ENCODE results near the gene ECD.
A peak's percentile ranks its signal among the peaks of the same experiment; 100 is the strongest.

ECD gene

DNA sequence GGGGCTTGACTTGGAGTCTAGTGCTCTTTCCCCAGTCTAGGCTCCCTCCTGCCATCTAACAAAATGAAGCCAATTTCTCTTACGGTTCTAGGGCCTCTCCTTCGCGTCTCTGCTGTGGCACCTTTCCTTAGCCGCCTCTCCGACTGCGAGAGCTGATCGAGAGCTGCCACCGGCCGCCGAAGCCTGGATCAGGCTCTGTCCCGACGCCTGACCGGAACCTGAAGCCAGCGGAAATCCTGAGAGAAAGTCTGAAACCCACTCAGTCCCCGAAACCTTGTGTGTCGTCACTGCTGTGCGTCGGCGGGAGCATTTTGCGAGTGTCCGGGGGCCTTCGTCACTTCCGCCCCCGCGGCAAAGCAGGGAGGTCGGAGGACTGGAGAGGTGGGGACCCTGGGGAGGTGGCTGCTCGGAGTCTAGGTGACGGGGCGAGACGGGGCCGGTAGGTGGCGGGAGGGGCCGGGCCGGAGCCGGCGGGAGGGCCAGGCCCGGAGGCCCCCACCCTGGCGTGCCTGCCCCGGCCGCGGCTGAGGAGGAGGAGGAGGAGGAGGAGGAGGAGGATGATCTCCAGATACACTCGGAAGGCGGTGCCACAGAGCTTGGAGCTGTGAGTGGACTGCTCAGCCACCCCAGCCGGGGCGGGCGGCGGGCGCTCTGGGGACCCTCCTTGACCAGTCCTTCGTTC lies at the start of gene ECD, which contains the start of gene FAM149B1:
Gene ECD (minus strand): TSS at position 226 of the 682 bp plus-strand sequence. CDS start 4,071 bp downstream, outside the sequence.
Gene FAM149B1 (plus strand): TSS at position 337 of the 682 bp plus-strand sequence. CDS start 221 bp downstream, at position 558.
- Mint-ChIP-seq H3K36me3 (ENCODE audit: low read depth) (peaks cover 34% of the 10 kb centered on the region), H3K4me3 (peak within 1 kb of the TSS; percentile 99), H3K27ac (peak within 1 kb of the TSS; percentile 99), H3K27me3 (no peaks in the 10 kb centered on the region), H3K4me1 (ENCODE audit: low read depth) (peaks cover 40% of the 10 kb centered on the region), H3K9me3 (no peaks in the 10 kb centered on the region)

DNA sequence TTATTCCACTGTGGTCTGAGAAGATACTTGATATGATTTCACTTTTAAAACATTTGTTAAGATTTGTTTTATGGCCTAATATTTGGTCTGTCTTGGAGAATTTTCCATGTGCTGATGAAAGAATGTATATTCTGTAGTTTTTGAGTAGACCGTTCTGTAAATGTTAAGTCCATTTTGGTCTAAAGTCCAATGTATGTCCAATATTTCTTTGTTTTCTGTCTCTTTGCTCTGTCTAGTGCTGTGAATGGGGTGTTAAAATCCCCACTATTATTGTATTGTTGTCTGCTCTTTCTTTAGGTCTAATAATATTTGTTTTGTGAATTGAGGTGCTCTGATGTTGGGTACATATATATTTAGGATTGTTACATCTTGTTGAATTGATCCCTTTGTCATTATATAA lies 47.9 kb upstream of the ECD start:
- Mint-ChIP-seq H3K36me3 (ENCODE audit: low read depth) (peaks cover 43% of the 10 kb centered on the region), H3K4me3 (no peak overlapping the region), H3K27me3 (no peaks in the 10 kb centered on the region), H3K9me3 (no peaks in the 10 kb centered on the region), H3K27ac (no peak overlapping the region), H3K4me1 (ENCODE audit: low read depth) (no peaks in the 10 kb centered on the region)

DNA sequence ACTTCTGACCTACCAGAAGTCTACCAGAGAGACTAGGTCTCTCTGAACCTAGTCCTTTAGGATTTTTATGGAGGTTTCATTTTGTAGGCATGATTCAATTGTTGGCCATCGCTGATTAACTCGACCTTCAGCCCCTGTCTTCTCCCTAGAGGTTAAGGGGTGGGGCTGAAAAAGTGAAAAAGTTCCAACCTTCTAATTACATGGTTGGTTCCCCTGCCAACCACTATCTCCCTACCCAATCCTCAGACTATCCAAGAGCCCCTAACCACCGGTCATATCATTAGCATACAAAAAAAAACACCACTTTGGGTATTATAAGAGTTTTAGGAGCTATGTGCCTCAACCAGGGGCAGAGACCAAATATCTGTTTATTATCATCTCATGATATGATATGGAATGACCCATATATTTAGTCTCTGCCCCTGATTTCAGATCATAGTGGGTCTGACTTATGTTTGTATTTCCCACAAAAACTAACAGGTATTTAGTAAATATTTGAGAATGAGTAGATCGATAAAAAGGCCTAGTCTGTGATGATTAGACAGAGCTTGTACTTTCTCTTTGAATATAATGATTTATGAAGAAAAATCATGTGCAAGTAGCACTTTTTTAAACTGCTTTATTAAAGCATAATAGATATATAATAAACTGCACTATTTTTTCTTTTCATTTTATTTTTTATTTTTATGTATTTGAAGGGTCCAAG lies 43.5 kb upstream of the ECD start:
- Mint-ChIP-seq H3K27ac (no peak overlapping the region), H3K27me3 (no peaks in the 10 kb centered on the region), H3K4me3 (no peak overlapping the region), H3K4me1 (ENCODE audit: low read depth) (no peaks in the 10 kb centered on the region), H3K9me3 (no peaks in the 10 kb centered on the region), H3K36me3 (ENCODE audit: low read depth) (peaks cover 35% of the 10 kb centered on the region)

DNA sequence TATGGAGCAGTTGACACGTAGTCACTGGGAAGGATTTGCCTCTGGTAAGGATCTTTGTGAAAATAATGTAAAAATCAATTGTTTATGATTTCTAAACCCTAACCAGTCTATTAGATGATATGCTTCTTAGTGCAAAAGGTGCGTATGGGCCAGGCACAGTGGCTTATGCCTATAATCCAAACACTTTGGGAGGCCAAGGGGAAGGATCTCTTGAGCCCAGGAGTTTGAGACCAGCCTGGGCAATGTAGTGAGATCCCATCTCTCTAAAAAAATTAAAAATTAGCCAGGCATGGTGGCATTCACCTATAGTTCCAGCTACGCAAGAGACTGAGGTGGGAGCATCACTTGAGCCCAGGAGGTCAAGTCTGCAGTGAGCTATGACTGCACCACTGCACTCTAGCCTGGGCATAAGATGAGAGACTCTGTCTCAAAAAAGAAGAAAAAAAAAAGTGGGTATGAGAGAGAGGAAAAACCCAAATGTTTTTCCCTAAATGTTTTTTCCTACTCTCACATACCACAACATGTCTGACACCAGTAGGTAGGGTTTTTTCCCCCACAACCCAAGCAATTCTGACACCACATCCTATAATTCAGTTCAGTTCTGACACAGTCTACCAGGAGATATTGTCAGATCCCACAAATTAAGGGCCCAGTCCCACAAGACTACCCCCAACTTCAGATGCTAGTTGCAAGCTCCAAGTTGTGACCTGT lies 42.7 kb upstream of the ECD start:
- peaks cover 5% of the 10 kb centered on the region for H3K9me3 Mint-ChIP-seq
- no peaks in the 10 kb centered on the region for H3K27me3 Mint-ChIP-seq
- H3K36me3 Mint-ChIP-seq (ENCODE audit: low read depth): peaks cover 34% of the 10 kb centered on the region
- no peak overlapping the region for H3K27ac Mint-ChIP-seq
- no peaks in the 10 kb centered on the region for H3K4me1 Mint-ChIP-seq (ENCODE audit: low read depth)
- no peak overlapping the region for H3K4me3 Mint-ChIP-seq

DNA sequence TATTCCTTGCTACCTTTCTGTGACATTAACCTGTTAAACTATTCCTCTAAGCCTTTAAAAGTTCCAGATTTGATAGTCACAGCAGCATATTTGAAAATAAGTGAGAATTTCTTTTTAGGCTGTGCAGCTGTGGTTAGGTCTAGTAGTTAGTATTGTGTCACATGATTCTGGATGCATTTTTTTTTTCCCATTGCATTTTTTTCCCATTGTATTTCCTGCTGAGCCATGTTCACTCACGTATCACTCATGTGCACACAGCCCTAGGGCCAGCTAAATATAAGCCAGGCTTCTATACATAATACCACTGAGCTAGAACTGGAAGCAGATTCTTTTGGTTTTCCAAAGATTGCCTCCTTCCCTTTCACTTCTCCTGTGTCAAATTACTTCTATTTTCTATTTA lies 41.9 kb upstream of the ECD start:
- Mint-ChIP-seq H3K27me3 (no peaks in the 10 kb centered on the region), H3K36me3 (ENCODE audit: low read depth) (peaks cover 32% of the 10 kb centered on the region), H3K4me3 (no peak overlapping the region), H3K4me1 (ENCODE audit: low read depth) (no peaks in the 10 kb centered on the region), H3K9me3 (peaks cover 5% of the 10 kb centered on the region), H3K27ac (no peak overlapping the region)

DNA sequence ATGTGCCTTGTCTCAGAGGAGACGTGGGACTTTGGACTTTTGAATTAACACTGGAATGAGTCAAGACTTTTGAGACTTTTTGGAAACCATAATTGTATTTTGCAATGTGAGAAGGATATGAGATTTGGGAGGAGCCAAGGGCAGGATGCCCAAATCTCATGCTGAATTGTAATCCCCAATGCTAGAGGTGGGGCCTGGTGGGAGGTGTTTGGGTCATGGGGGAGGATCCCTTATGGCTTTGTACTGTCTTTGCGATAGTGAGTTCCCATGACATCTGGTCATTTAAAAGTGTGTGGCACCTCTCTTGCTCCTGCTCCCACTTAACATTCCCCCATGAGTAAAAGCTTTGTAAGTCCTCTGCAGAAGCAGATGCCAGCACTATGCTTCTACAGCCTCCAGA lies 40.1 kb upstream of the ECD start:
- Mint-ChIP-seq H3K4me3 (no peak overlapping the region), H3K9me3 (peaks cover 5% of the 10 kb centered on the region), H3K27ac (no peak overlapping the region), H3K36me3 (ENCODE audit: low read depth) (peaks cover 18% of the 10 kb centered on the region), H3K4me1 (ENCODE audit: low read depth) (no peaks in the 10 kb centered on the region), H3K27me3 (no peaks in the 10 kb centered on the region)

DNA sequence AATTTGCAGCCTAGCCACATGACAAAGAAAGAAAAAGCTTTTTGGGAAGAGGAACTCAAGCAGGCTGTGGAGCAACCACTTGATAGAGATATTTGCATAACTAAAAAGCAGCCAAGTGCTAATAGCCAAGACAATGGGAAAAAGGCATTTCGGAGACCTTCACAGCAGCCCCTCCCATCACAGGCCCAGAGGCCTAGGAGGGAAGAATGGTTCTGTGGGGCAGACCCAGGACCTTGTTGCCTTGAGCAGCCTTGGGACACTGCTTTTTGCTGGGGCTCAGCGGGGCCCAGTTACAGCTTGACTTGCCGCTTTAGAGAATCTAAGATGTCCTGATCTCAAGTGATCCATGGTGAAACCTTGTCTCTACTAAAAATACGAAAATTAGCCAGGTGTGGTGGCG lies 38.6 kb upstream of the ECD start:
- Mint-ChIP-seq H3K4me3 (no peak overlapping the region), H3K27me3 (no peaks in the 10 kb centered on the region), H3K9me3 (peaks cover 5% of the 10 kb centered on the region), H3K27ac (no peak overlapping the region), H3K36me3 (ENCODE audit: low read depth) (peaks cover 17% of the 10 kb centered on the region), H3K4me1 (ENCODE audit: low read depth) (no peaks in the 10 kb centered on the region)

DNA sequence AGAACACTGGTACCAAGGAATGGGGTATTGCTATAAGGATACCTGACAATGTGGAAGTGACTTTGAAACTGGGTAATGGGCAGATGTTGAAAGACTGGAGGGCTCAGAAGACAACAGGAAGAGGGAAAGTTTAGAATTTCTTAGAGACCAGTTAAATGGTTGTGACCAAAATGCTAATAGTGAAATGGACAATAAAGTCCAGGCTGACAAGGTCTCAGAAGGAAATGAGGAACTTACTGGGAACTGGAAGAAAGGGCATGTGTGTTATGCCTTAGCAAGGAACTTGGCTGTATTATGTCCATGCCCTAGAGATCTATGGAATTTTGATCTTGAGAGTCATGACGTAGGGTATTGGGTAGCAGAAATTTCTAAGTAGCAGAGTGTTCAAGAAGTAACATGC lies 38.1 kb upstream of the ECD start:
- peaks cover 17% of the 10 kb centered on the region for H3K36me3 Mint-ChIP-seq (ENCODE audit: low read depth)
- H3K27me3 Mint-ChIP-seq: no peaks in the 10 kb centered on the region
- no peak overlapping the region for H3K4me3 Mint-ChIP-seq

DNA sequence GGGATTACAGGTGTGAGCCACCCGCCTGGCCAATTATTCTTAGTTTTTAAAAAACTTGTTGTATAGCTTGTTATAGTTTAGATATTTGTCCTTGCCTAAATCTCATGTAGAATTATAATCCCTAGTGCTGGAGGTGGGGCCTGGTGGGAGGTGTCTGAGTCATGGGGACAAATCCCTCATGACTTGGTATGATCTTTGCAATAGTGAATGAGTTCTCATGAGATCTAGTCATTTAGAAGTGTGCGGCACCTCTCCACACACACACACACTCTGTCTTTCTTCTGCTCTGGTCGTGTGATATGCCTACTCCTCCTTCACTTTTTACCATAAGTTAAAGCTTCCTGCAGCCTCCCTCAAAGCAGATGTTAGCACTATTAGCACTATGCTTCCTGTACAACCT lies 37.3 kb upstream of the ECD start:
- no peak overlapping the region for H3K27ac Mint-ChIP-seq
- H3K4me1 Mint-ChIP-seq (ENCODE audit: low read depth): no peaks in the 10 kb centered on the region
- H3K9me3 Mint-ChIP-seq: peaks cover 5% of the 10 kb centered on the region
- peaks cover 23% of the 10 kb centered on the region for H3K36me3 Mint-ChIP-seq (ENCODE audit: low read depth)
- no peaks in the 10 kb centered on the region for H3K27me3 Mint-ChIP-seq
- H3K4me3 Mint-ChIP-seq: no peak overlapping the region

More for the DNA sequence above, 38.1 kb upstream of the ECD start:
- Mint-ChIP-seq H3K9me3 (peaks cover 5% of the 10 kb centered on the region), H3K4me1 (ENCODE audit: low read depth) (no peaks in the 10 kb centered on the region), H3K27ac (no peak overlapping the region)

DNA sequence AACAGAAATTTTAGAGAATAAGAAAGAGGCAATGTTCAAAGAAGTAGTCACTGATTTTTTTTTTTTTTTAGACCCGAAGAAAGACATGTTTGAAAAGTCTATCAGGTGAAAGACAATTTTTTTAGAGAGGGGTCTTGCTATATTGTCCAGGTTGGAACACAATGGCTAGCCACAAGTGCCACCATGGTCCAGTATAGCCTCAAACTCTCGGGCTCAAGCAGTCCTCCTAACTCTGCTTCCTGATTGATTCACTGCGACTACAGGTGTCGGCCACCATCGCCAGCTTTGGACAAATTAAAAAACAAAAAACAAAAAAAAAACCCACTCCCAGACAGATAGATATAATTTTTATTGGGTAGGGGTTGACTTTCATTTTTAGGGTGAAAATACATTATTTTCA lies 22.4 kb upstream of the ECD start:
- Mint-ChIP-seq H3K4me3 (no peak overlapping the region), H3K36me3 (ENCODE audit: low read depth) (peaks cover 14% of the 10 kb centered on the region), H3K27ac (no peak overlapping the region), H3K27me3 (no peaks in the 10 kb centered on the region), H3K4me1 (ENCODE audit: low read depth) (no peaks in the 10 kb centered on the region), H3K9me3 (no peaks in the 10 kb centered on the region)

DNA sequence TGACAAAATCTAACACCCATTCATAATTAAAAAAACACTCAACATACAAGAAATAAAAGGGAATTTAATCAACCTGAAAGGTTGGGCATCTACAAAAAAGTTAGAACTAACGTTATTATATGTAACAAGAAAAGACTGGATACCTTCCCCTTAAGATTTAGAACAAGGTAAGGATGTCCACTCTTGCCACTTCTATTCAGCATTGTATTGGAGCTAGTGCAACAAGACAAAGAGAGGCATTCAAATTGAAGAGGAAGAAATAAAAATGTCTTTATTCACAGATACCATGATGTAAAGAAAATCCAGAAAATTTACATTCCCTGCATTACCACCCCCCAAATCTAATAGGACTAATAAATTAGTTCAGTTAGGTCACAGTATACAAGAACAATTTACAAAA lies 18.5 kb upstream of the ECD start:
- no peaks in the 10 kb centered on the region for H3K4me1 Mint-ChIP-seq (ENCODE audit: low read depth)

DNA sequence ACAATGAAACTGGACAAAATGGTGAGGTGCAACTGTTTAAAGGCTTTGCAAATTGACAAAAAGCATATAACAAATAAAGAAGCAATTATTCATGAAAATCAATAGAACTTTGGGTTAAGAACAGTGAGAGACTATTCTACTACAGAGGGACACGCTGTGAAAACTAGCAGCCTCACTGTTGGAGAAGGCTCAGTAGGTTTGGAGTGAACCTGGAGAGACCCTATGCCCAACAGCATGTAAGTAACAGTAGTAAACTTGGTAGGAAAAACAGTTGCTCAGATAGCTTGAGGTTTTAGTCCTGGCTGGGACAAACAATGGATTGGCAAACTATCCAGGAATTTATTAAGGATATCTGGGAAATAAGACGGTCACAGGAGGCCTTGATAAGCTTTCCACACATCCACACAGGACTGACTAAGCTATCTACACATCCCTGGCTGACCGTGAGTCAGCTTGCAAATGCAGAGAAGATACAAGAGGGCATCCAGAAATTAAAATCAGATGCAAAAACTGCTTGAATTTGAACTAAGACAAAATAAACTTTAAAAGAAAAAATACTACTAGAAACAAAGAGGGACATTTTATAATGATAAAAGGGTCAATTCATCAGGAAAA lies 16.0 kb upstream of the ECD start:
- H3K9me3 Mint-ChIP-seq: no peaks in the 10 kb centered on the region
- no peaks in the 10 kb centered on the region for H3K27me3 Mint-ChIP-seq
- H3K4me3 Mint-ChIP-seq: no peak overlapping the region
- H3K4me1 Mint-ChIP-seq (ENCODE audit: low read depth): no peaks in the 10 kb centered on the region
- no peak overlapping the region for H3K27ac Mint-ChIP-seq
- peaks cover 33% of the 10 kb centered on the region for H3K36me3 Mint-ChIP-seq (ENCODE audit: low read depth)

More for the DNA sequence above, 18.5 kb upstream of the ECD start:
- H3K4me3 Mint-ChIP-seq: no peak overlapping the region
- no peak overlapping the region for H3K27ac Mint-ChIP-seq
- no peaks in the 10 kb centered on the region for H3K9me3 Mint-ChIP-seq
- H3K27me3 Mint-ChIP-seq: no peaks in the 10 kb centered on the region
- peaks cover 24% of the 10 kb centered on the region for H3K36me3 Mint-ChIP-seq (ENCODE audit: low read depth)

DNA sequence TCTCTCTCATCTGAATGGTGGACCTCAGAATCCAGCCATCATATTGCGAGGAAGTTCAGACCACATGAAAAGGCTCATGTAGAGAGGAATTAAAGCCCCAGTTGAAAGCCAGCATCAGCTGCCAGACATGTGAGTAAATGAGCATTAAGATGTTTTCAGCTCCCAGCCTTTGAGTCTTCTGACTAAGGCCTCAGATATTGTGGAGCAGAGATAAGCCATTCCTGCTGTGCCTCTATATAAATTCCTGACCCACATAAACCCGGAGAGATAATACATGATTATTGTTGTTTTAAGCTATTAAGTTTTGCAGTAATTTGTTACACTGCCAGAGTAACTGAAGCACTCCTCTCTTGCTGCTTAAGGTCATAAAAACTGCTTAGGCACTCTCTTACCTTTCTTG lies 14.8 kb upstream of the ECD start:
- H3K36me3 Mint-ChIP-seq (ENCODE audit: low read depth): peaks cover 36% of the 10 kb centered on the region
- H3K27ac Mint-ChIP-seq: no peak overlapping the region
- no peak overlapping the region for H3K4me3 Mint-ChIP-seq
- H3K27me3 Mint-ChIP-seq: no peaks in the 10 kb centered on the region
- no peaks in the 10 kb centered on the region for H3K9me3 Mint-ChIP-seq
- no peaks in the 10 kb centered on the region for H3K4me1 Mint-ChIP-seq (ENCODE audit: low read depth)

DNA sequence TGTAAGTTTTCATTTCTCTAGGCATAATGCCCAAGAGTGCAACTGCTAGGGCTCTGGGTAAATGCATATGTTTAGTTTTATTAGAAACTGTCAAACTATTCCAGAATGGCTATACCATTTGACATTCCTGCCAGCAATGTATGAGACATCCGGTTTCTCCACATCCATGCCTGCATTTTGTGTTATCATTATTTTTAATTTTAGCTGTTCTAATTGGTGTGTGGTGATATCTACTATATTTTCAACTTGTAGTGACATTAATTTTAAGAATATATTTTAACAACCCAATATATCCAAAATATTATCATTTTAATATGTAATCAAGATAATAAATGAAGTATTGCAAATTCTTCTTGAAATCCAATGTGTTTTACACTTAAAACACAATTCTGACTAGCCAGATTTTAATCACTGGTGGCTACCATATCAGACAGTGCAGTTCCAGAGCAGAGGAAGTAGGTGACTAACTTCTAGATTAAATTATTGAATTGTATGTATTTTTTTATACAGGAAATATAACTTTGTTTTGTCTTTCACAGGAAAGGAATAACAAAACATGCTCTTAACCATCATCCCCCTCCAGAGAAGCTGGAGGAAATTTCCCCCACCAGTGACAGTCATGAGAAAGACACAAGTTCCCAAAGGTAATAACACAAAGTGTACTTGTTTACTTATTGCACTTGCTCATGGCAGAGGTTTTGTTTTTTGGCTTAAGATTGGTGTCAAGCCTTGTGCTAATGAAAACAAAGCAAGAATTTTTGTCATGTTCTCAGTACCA lies 6.5 kb upstream of the ECD start:
- no peaks in the 10 kb centered on the region for H3K27me3 Mint-ChIP-seq
- H3K4me1 Mint-ChIP-seq (ENCODE audit: low read depth): no peaks in the 10 kb centered on the region
- peaks cover 13% of the 10 kb centered on the region for H3K36me3 Mint-ChIP-seq (ENCODE audit: low read depth)
- H3K9me3 Mint-ChIP-seq: no peaks in the 10 kb centered on the region
- no peak overlapping the region for H3K27ac Mint-ChIP-seq
- H3K4me3 Mint-ChIP-seq: no peak overlapping the region
